ENCODE measurements around the gene FAM25G.
A peak's percentile ranks its signal among the peaks of the same experiment; 100 is the strongest.

The FAM25G gene

GRCh38 chr10:47449102-47449978 lies 42.2 kb downstream of the FAM25G start:
- DNase-seq (ENCODE audit: low spot score): no peak

- no peak for DNase-seq (ENCODE audit: low spot score)
Measured at GRCh38 chr10:47447705-47448104, 43.8 kb downstream of the FAM25G start.

- no peak for DNase-seq (ENCODE audit: low spot score)
Measured at GRCh38 chr10:47447209-47447608, 44.3 kb downstream of the FAM25G start.

GRCh38 chr10:47445720-47446119 lies 45.8 kb downstream of the FAM25G start:
- DNase-seq (ENCODE audit: low spot score): no peak

- DNase-seq (ENCODE audit: low spot score): no peak
Measured at GRCh38 chr10:47444047-47444446, 47.5 kb downstream of the FAM25G start.

GRCh38 chr10:47443145-47443544 lies 48.4 kb downstream of the FAM25G start:
- no peak for DNase-seq (ENCODE audit: low spot score)

- DNase-seq (ENCODE audit: low spot score): no peak
Measured at GRCh38 chr10:47442351-47442750, 49.1 kb downstream of the FAM25G start.

- DNase-seq (ENCODE audit: low spot score): no peak
Measured at GRCh38 chr10:47441938-47442337, 49.6 kb downstream of the FAM25G start.

GRCh38 chr10:47440207-47440606 lies 51.3 kb downstream of the FAM25G start:
- no peak for DNase-seq (ENCODE audit: low spot score)

- peak; percentile 74 for DNase-seq (ENCODE audit: low spot score)
Measured at GRCh38 chr10:47438857-47439474, 52.5 kb downstream of the FAM25G start.

Data from LoVo (cell line).